ENCODE results near the gene APRT. TPM values are rescaled to one million over a fixed set of nuclear protein-coding genes. Genes with fewer than 3 reads are reported as not detected.
"Not testable (repeated sequence)": the region's sequence is repeated elsewhere in the genome, so short reads cannot be mapped to it uniquely, and the experiment has no call there.

Gene APRT
- total RNA-seq, 4 donors from 2014 or later = 32.5 to 82.2 (median 56.3) TPM

DNA sequence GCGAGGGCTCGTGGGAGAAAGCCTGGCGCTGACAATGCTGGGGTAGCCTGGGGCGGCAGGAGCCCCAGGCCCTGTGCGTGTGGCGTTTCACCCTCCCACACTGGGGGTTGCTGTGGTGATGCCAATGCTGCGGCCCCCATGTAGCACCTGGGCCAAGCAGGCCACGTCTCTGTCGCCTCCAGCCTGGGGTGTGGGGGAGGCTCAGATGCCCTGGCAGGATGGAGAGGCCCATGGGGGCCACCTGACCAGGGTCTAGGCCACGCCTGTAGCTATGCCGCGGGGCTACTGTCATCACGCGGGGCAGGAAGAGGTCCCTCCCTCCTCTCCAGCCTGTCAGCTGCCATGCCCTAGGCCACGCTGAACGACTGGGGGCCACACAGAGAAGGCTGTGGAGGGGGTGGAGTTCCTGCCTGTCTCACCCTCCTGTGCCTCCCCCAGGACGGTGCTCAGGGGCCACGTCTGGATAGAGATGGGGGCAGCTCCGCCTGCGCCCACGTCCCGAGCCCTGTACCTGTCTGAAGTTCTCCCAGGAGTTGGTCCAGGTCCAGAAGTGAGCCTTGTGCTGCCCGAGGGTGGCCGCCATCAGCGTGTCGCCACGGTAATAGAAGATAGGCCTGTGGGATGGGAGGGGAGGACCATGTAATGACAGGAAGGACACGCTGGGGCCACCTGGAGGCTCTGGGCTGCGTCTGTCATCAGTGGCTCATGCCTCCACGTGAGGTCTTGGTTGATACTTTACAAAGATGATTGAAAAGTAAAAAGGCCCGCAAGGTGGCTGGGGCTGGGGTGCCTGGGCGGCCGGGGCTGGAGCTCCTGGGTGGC lies 12.7 kb upstream of the APRT start:
- DNase-seq = no peak
- TF ChIP-seq POLR2A (IDR thresholded peaks at IDR 0.05) = no peak
- TF ChIP-seq CTCF (IDR thresholded peaks at IDR 0.05) = no peak
- Histone ChIP-seq H3K4me1 (no peaks in the 10 kb centered on the region), H3K9me3 (no peaks in the 10 kb centered on the region), H3K27me3 (no peaks in the 10 kb centered on the region), H3K36me3 (no peaks in the 10 kb centered on the region), H3K4me3 (no peak overlapping the region), H3K27ac (no peak overlapping the region)
- intact Hi-C loops (cut with DNase I; ENCODE audit: low total_unique reads) = no loop called here

DNA sequence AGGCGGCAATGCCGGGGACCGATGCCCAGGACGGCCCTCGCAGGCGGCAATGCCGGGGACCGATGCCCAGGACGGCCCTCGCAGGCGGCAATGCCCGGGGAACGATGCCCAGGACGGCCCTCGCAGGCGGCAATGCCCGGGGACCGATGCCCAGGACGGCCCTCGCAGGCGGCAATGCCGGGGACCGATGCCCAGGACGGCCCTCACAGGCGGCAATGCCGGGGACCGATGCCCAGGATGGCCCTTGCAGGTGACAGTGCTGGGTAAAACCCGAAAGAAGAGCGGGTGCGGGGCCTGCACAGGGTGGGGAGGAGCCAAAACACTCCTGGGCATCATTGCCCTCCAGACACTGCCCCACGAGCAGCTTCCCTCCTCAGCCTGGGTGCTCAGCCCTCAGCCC lies 11.9 kb upstream of the APRT start:
- H3K9me3 ChIP-seq; DNase-seq; H3K4me3 ChIP-seq; H3K36me3 ChIP-seq; H3K4me1 ChIP-seq; H3K27ac ChIP-seq; H3K27me3 ChIP-seq; intact Hi-C loops (cut with DNase I; ENCODE audit: low total_unique reads): not testable (repeated sequence)

GRCh38 chr16:88822281-88823040 lies 10.7 kb upstream of the APRT start:
- no peak for TF ChIP-seq CTCF (IDR thresholded peaks at IDR 0.05)
- Histone ChIP-seq H3K36me3 (no peaks in the 10 kb centered on the region), H3K27me3 (no peaks in the 10 kb centered on the region), H3K27ac (no peak overlapping the region), H3K9me3 (no peaks in the 10 kb centered on the region), H3K4me1 (no peaks in the 10 kb centered on the region), H3K4me3 (no peak overlapping the region)
- intact Hi-C loops (cut with DNase I; ENCODE audit: low total_unique reads) = no loop called here
- no peak for DNase-seq

GRCh38 chr16:88821168-88821850 lies 9.6 kb upstream of the APRT start:
- Histone ChIP-seq H3K4me3 (no peak overlapping the region), H3K27me3 (no peaks in the 10 kb centered on the region), H3K4me1 (no peaks in the 10 kb centered on the region), H3K27ac (no peak overlapping the region), H3K9me3 (no peaks in the 10 kb centered on the region), H3K36me3 (no peaks in the 10 kb centered on the region)
- no peak for TF ChIP-seq POLR2A (IDR thresholded peaks at IDR 0.05)
- TF ChIP-seq CTCF (IDR thresholded peaks at IDR 0.05) = no peak
- intact Hi-C loops (cut with DNase I; ENCODE audit: low total_unique reads) = no loop called here
- DNase-seq = no peak

DNA sequence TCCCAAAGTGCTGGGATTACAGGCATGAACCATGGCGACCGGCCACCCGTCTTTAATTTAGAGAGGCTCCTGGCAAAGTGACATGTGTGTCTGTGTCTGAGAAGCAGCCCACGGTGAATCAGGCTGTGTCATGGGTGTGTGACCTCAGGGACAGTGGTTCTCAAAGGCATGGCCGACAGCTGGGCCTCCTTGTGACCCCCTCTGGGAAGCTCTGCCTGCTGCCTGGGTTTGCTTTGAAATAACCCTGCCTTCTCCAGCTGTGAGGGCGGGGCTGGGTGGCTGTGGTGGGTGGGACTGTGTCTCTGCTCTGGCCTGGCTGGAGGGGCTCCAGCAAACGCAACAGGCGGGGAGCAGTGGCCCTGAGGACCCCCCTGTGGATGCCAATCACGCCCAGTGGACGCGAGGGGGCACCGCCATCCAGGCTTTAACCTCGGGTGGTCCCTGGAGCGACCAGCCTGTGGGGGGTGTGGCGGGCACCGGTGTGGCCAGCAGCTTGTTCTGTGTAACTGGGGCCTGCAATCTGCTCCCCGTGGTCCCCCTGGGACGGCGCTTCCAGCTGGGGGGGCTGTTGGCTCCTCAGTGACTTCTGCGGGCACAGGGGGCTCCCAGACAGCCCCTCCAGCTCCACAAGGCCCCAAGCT lies 8.8 kb upstream of the APRT start:
- no peak for TF ChIP-seq POLR2A (IDR thresholded peaks at IDR 0.05)
- TF ChIP-seq CTCF (IDR thresholded peaks at IDR 0.05) = no peak
- Histone ChIP-seq H3K27ac (no peak overlapping the region), H3K36me3 (no peaks in the 10 kb centered on the region), H3K9me3 (no peaks in the 10 kb centered on the region), H3K27me3 (no peaks in the 10 kb centered on the region), H3K4me1 (no peaks in the 10 kb centered on the region), H3K4me3 (no peak overlapping the region)
- DNase-seq = no peak
- intact Hi-C loops (cut with DNase I; ENCODE audit: low total_unique reads) = no loop called here

All from uterus (tissue), 4 donors.